ENCODE results near the gene COBL.

COBL gene

GRCh38 chr7:51029701-51030191 is 286.9 kb downstream of the COBL start:
- in situ Hi-C loops (cut with MboI; ENCODE audit: low sequenced_read_pairs): no loop called here

GRCh38 chr7:51029131-51029530 is 287.5 kb downstream of the COBL start:
- in situ Hi-C loops (cut with MboI; ENCODE audit: low sequenced_read_pairs): no loop called here

GRCh38 chr7:51027935-51028830 is 288.4 kb downstream of the COBL start:
- in situ Hi-C loops (cut with MboI; ENCODE audit: low sequenced_read_pairs): no loop called here

- in situ Hi-C loops (cut with MboI; ENCODE audit: low sequenced_read_pairs): no loop called here
These were observed 289.3 kb downstream of the COBL start for GRCh38 chr7:51027106-51027934.

- in situ Hi-C loops (cut with MboI; ENCODE audit: low sequenced_read_pairs): no loop called here
These were observed 290.3 kb downstream of the COBL start for GRCh38 chr7:51026341-51026740.

- in situ Hi-C loops (cut with MboI; ENCODE audit: low sequenced_read_pairs): no loop called here
These were observed 290.9 kb downstream of the COBL start for GRCh38 chr7:51025668-51026067.

GRCh38 chr7:51024867-51025266 is 291.7 kb downstream of the COBL start:
- in situ Hi-C loops (cut with MboI; ENCODE audit: low sequenced_read_pairs): no loop called here

- in situ Hi-C loops (cut with MboI; ENCODE audit: low sequenced_read_pairs): no loop called here
These were observed 293.1 kb downstream of the COBL start for GRCh38 chr7:51023547-51023946.

- in situ Hi-C loops (cut with MboI; ENCODE audit: low sequenced_read_pairs): no loop called here
These were observed 293.8 kb downstream of the COBL start for GRCh38 chr7:51022821-51023220.

GRCh38 chr7:51021906-51022570 is 294.6 kb downstream of the COBL start:
- in situ Hi-C loops (cut with MboI; ENCODE audit: low sequenced_read_pairs): no loop called here

- in situ Hi-C loops (cut with MboI; ENCODE audit: low sequenced_read_pairs): no loop called here
These were observed 295.7 kb downstream of the COBL start for GRCh38 chr7:51020944-51021343.

GRCh38 chr7:51019891-51020870 is 296.4 kb downstream of the COBL start:
- in situ Hi-C loops (cut with MboI; ENCODE audit: low sequenced_read_pairs): no loop called here

GRCh38 chr7:51019191-51019844 is 297.3 kb downstream of the COBL start:
- in situ Hi-C loops (cut with MboI; ENCODE audit: low sequenced_read_pairs): no loop called here

- in situ Hi-C loops (cut with MboI; ENCODE audit: low sequenced_read_pairs): no loop called here
These were observed 298.8 kb downstream of the COBL start for GRCh38 chr7:51017576-51018535.

- in situ Hi-C loops (cut with MboI; ENCODE audit: low sequenced_read_pairs): no loop called here
These were observed 300.1 kb downstream of the COBL start for GRCh38 chr7:51016546-51016945.

- in situ Hi-C loops (cut with MboI; ENCODE audit: low sequenced_read_pairs): no loop called here
These were observed 301.0 kb downstream of the COBL start for GRCh38 chr7:51015581-51015980.

- in situ Hi-C loops (cut with MboI; ENCODE audit: low sequenced_read_pairs): no loop called here
These were observed 301.8 kb downstream of the COBL start for GRCh38 chr7:51014811-51015210.

- in situ Hi-C loops (cut with MboI; ENCODE audit: low sequenced_read_pairs): no loop called here
These were observed 302.6 kb downstream of the COBL start for GRCh38 chr7:51013861-51014511.

Measured in hTERT RPE-1 (cell line).